Type B pancreatic cell (in vitro differentiated cells): ENCODE measurements around the gene GARIN1A. TPM values are rescaled to one million over a fixed set of nuclear protein-coding genes. Genes with fewer than 3 reads are reported as not detected.
A peak's percentile ranks its signal among the peaks of the same experiment; 100 is the strongest.
"Not testable (repeated sequence)": the region's sequence is repeated elsewhere in the genome, so short reads cannot be mapped to it uniquely, and the experiment has no call there.

ENCODE experiments used
- DNase-seq: peaks from one replicate; pipeline ENCODE4 v3.0.0; 2021; ENCODE audit warnings: mixed read lengths; ENCODE audit not compliant: unreplicated experiment; ENCODE audit errors: extremely low spot score
- H3K27ac Mint-ChIP-seq: 2 replicates; pipeline ENCODE4 v1.8.0; 2021; ENCODE audit warnings: mild to moderate bottlenecking, mixed read lengths
- H3K27me3 Mint-ChIP-seq: 2 replicates; pipeline ENCODE4 v1.8.0; 2021; ENCODE audit warnings: mixed read lengths
- H3K36me3 Mint-ChIP-seq: 2 replicates; pipeline ENCODE4 v1.8.0; 2021; ENCODE audit warnings: mixed read lengths
- H3K4me1 Mint-ChIP-seq: one replicate; pipeline ENCODE4 v1.8.0; 2021; ENCODE audit warnings: mixed read lengths; ENCODE audit not compliant: unreplicated experiment
- H3K4me3 Mint-ChIP-seq: 2 replicates; pipeline ENCODE4 v1.8.0; 2021; ENCODE audit warnings: mild to moderate bottlenecking, mixed read lengths
- H3K9me3 Mint-ChIP-seq: 2 replicates; pipeline ENCODE4 v1.8.0; 2021; ENCODE audit warnings: mixed read lengths
- total RNA-seq: library from RNA; stranded (reverse); gene quantifications from 2 replicates; pipeline ENCODE4 v1.2.1, GENCODE V29; 2021; ENCODE audit warnings: low replicate concordance
- TF ChIP-seq, protein P1 (sequence below): fragments of 200-600 bp; sonication (generic); conservative IDR thresholded peaks from 2 replicates; pipeline ENCODE4 v1.5.0; 2021; ENCODE audit warnings: antibody characterized with exemption, mild to moderate bottlenecking

The GARIN1A gene
- total RNA-seq, 1 donor from 2014 or later, result 2.4 TPM

DNA sequence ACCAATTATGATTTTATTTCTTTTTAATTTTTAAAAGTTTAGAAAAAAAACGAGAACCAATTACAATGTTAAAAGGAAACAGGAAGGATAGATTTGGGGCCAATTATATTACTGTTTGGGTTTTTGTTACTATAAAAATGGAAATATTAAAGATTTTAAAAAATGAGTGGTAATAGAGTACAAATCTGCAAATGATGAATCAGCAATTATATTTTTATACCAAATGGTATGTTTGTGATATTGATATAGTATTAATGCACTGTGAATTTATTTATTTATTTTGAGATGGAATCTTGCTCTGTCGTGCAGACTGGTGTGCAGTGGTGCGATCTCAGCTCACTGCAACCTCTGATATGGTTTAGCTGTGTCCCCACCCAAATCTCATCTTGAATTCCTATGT lies 11.5 kb upstream of the GARIN1A start:
- H3K27ac Mint-ChIP-seq, result no peak overlapping the region
- H3K9me3 Mint-ChIP-seq, result peaks cover 7% of the 10 kb centered on the region
- no peak for DNase-seq

DNA sequence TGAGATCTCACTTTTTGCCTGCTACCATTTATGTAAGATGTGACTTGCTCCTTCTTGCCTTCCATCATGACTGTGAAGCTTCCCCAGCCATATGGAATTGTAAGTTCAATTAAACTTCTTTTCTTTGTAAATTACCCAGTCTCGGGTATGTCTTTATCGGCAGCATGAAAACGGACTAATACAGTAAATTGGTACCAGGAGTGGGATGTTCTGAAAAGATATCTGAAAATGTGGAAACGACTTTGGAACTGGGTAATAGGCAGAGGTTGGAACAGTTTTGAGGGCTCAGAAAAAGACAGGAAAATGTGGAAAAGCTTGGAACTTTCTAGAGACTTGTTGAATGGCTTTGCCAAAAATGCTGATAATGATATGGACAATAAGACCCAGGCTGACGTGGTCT lies 10.6 kb upstream of the GARIN1A start:
- peaks cover 28% of the 10 kb centered on the region for H3K36me3 Mint-ChIP-seq
- H3K27me3 Mint-ChIP-seq, result no peaks in the 10 kb centered on the region
- H3K9me3 Mint-ChIP-seq, result peaks cover 7% of the 10 kb centered on the region
- DNase-seq, result no peak
- TF ChIP-seq, protein P1, sequence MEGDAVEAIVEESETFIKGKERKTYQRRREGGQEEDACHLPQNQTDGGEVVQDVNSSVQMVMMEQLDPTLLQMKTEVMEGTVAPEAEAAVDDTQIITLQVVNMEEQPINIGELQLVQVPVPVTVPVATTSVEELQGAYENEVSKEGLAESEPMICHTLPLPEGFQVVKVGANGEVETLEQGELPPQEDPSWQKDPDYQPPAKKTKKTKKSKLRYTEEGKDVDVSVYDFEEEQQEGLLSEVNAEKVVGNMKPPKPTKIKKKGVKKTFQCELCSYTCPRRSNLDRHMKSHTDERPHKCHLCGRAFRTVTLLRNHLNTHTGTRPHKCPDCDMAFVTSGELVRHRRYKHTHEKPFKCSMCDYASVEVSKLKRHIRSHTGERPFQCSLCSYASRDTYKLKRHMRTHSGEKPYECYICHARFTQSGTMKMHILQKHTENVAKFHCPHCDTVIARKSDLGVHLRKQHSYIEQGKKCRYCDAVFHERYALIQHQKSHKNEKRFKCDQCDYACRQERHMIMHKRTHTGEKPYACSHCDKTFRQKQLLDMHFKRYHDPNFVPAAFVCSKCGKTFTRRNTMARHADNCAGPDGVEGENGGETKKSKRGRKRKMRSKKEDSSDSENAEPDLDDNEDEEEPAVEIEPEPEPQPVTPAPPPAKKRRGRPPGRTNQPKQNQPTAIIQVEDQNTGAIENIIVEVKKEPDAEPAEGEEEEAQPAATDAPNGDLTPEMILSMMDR, result no peak
- no peak overlapping the region for H3K4me3 Mint-ChIP-seq
- H3K4me1 Mint-ChIP-seq, result no peaks in the 10 kb centered on the region
- H3K27ac Mint-ChIP-seq, result no peak overlapping the region

More for the DNA sequence above, 11.5 kb upstream of the GARIN1A start:
- TF ChIP-seq, protein P1, result no peak
- Mint-ChIP-seq H3K27me3 (no peaks in the 10 kb centered on the region), H3K4me3 (no peak overlapping the region), H3K36me3 (peaks cover 28% of the 10 kb centered on the region), H3K4me1 (no peaks in the 10 kb centered on the region)

DNA sequence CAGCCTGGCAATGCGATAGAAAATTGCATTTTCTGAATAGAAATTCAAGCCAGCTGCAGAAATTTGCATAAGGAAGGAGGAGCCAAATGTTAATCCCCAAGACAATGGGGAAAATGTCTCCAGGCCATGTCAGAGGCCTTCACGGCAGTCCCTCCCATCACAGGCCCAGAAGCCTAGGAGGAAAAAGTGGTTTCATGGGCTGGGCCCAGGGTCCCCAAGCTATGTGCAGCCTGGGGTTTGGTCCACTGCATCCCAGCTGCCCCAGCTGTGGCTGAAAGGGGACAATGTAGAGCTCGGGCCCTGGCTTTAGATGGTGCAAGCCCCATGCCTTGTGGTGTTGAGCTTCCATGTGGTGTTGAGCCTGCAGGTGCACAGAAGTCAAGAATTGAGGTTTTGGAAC lies 10.0 kb upstream of the GARIN1A start:
- DNase-seq, result no peak
- Mint-ChIP-seq H3K4me3 (no peak overlapping the region), H3K4me1 (no peaks in the 10 kb centered on the region), H3K27me3 (no peaks in the 10 kb centered on the region), H3K36me3 (peaks cover 28% of the 10 kb centered on the region), H3K9me3 (peaks cover 7% of the 10 kb centered on the region), H3K27ac (no peak overlapping the region)
- TF ChIP-seq, protein P1, result no peak

DNA sequence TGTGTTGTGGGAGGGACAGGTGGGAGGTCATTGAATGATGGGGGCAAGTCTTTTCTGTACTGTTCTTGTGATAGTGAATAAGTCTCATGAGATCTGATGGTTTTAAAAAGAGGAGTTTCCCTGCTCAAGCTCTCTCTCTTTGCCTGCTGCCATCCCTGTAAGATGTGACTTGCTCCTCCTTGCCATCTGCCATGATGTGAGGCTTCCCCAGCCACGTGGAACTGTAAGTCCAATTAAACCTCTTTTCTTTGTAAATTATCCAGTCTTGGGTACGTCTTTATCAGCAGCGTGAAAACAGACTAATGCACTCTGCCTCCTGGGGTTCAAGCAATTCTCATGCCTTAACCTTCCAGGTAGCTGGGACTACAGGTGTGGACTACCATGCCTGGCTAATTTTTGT lies 8.9 kb upstream of the GARIN1A start:
- H3K36me3 Mint-ChIP-seq, result peaks cover 28% of the 10 kb centered on the region
- DNase-seq, H3K27me3 Mint-ChIP-seq, H3K4me1 Mint-ChIP-seq, H3K9me3 Mint-ChIP-seq, H3K27ac Mint-ChIP-seq, H3K4me3 Mint-ChIP-seq: not testable (repeated sequence)

- TF ChIP-seq, protein P1, result no peak
- Mint-ChIP-seq H3K36me3 (peaks cover 26% of the 10 kb centered on the region), H3K9me3 (peaks cover 7% of the 10 kb centered on the region), H3K4me3 (no peak overlapping the region), H3K27ac (no peak overlapping the region), H3K27me3 (no peaks in the 10 kb centered on the region), H3K4me1 (no peaks in the 10 kb centered on the region)
- no peak for DNase-seq
Observed at GRCh38 chr7:128665057-128665456, 7.0 kb upstream of the GARIN1A start.

DNA sequence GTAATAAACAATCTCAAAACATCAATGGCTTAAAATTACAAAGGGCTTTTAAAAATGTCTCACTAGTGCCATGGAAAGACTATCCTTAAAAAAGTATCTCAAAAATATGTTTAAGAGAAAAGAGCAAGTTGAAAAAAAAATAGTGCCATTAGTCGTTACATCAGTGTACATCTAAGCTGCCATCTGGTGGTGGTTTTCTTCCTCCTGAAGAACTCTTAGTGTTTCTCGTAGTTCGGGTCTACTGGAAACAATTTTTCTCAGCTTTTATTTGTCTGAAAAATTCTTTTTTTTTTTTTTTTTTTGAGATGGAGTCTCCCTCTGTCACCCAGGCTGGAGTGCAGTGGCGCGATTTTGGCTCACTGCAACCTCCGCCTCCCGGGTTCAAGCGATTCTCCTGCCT lies 5.9 kb upstream of the GARIN1A start:
- no peaks in the 10 kb centered on the region for H3K4me1 Mint-ChIP-seq
- H3K27ac Mint-ChIP-seq, result no peak overlapping the region
- H3K4me3 Mint-ChIP-seq, result no peak overlapping the region
- H3K27me3 Mint-ChIP-seq, result no peaks in the 10 kb centered on the region
- DNase-seq, result no peak
- H3K36me3 Mint-ChIP-seq, result peaks cover 20% of the 10 kb centered on the region
- peaks cover 7% of the 10 kb centered on the region for H3K9me3 Mint-ChIP-seq
- TF ChIP-seq, protein P1, result peak; percentile 52
